Subcutaneous abdominal adipose tissue (tissue), 5 donors: ENCODE data around the gene LRBA.

Experiments used
- H3K27ac ChIP-seq: one replicate; pipeline ENCODE4 v1.7.0; 2013; ENCODE audit warnings: low read depth, mild to moderate bottlenecking, inconsistent platforms, low read length, moderate library complexity
- H3K27me3 ChIP-seq, 5 donors: one replicate each; pipeline ENCODE4 v1.7.0; 2013; ENCODE audit warnings: low read length in 5 of 5, inconsistent platforms in 1 of 5; ENCODE audit not compliant: control insufficient read depth in 5 of 5, insufficient read depth in 4 of 5
- H3K36me3 ChIP-seq, 5 donors: one replicate each; pipeline ENCODE4 v1.7.0; 2013; ENCODE audit warnings: low read length in 5 of 5; ENCODE audit not compliant: control insufficient read depth in 5 of 5, insufficient read depth in 5 of 5
- H3K4me1 ChIP-seq, 5 donors: one replicate each; pipeline ENCODE4 v1.7.0; 2013; ENCODE audit warnings: low read length in 5 of 5, mild to moderate bottlenecking in 3 of 5, moderate library complexity in 1 of 5; ENCODE audit not compliant: control insufficient read depth in 5 of 5, insufficient read depth in 5 of 5
- H3K4me3 ChIP-seq, 5 donors: one replicate each; pipeline ENCODE4 v1.7.0; 2013; ENCODE audit warnings: low read length in 5 of 5, low read depth in 1 of 5
- H3K9ac ChIP-seq, 5 donors: one replicate each; pipeline ENCODE4 v1.7.0; 2013; ENCODE audit warnings: low read length in 5 of 5, mild to moderate bottlenecking in 4 of 5, moderate library complexity in 3 of 5
- H3K9me3 ChIP-seq, 5 donors: one replicate each; pipeline ENCODE4 v1.7.0; 2013; ENCODE audit warnings: low read length in 5 of 5; ENCODE audit not compliant: control insufficient read depth in 5 of 5
- donor health status: healthy.
- donor health status: healthy.
- donor health status: healthy.
- donor health status: healthy.
- donor health status: healthy.

The LRBA gene

GRCh38 chr4:150476776-150477175 lies 538.3 kb downstream of the LRBA start:
- H3K9me3 ChIP-seq: no peaks in the 10 kb centered on the region
- H3K4me3 ChIP-seq: no peak overlapping the region
- peaks cover 0 to 2% (median 0%) of the 10 kb centered on the region in 5 donors for H3K36me3 ChIP-seq
- peaks cover 0 to 4% (median 0%) of the 10 kb centered on the region in 5 donors for H3K4me1 ChIP-seq
- no peak overlapping the region for H3K27ac ChIP-seq
- H3K27me3 ChIP-seq: no peaks in the 10 kb centered on the region
- H3K9ac ChIP-seq: no peak overlapping the region

GRCh38 chr4:150475763-150476162 lies 539.3 kb downstream of the LRBA start:
- no peak overlapping the region for H3K4me3 ChIP-seq
- H3K27me3 ChIP-seq: no peaks in the 10 kb centered on the region
- H3K9me3 ChIP-seq: no peaks in the 10 kb centered on the region
- H3K27ac ChIP-seq: no peak overlapping the region
- peaks cover 0 to 5% (median 0%) of the 10 kb centered on the region in 5 donors for H3K36me3 ChIP-seq
- H3K4me1 ChIP-seq: peaks cover 0 to 4% (median 0%) of the 10 kb centered on the region in 5 donors
- no peak overlapping the region for H3K9ac ChIP-seq

GRCh38 chr4:150464523-150464922 lies 550.6 kb downstream of the LRBA start:
- H3K9me3 ChIP-seq: no peaks in the 10 kb centered on the region
- H3K9ac ChIP-seq: no peak overlapping the region
- no peak overlapping the region for H3K27ac ChIP-seq
- peaks cover 0 to 8% (median 0%) of the 10 kb centered on the region in 5 donors for H3K36me3 ChIP-seq
- no peak overlapping the region for H3K4me3 ChIP-seq
- peaks cover 0 to 22% (median 2%) of the 10 kb centered on the region in 5 donors for H3K4me1 ChIP-seq
- H3K27me3 ChIP-seq: no peaks in the 10 kb centered on the region

GRCh38 chr4:150462743-150463142 lies 552.3 kb downstream of the LRBA start:
- Histone ChIP-seq H3K4me3 (no peak overlapping the region), H3K27me3 (no peaks in the 10 kb centered on the region), H3K9me3 (no peaks in the 10 kb centered on the region)

GRCh38 chr4:150461957-150462356 lies 553.1 kb downstream of the LRBA start:
- peaks cover 0 to 22% (median 2%) of the 10 kb centered on the region in 5 donors for H3K4me1 ChIP-seq
- no peaks in the 10 kb centered on the region for H3K27me3 ChIP-seq
- H3K9ac ChIP-seq: no peak overlapping the region
- peaks cover 0 to 8% (median 0%) of the 10 kb centered on the region in 5 donors for H3K36me3 ChIP-seq
- no peaks in the 10 kb centered on the region for H3K9me3 ChIP-seq
- H3K4me3 ChIP-seq: no peak overlapping the region
- no peak overlapping the region for H3K27ac ChIP-seq

More at GRCh38 chr4:150462743-150463142, 552.3 kb downstream of the LRBA start:
- H3K36me3 ChIP-seq: peaks cover 0 to 8% (median 0%) of the 10 kb centered on the region in 5 donors
- no peak overlapping the region for H3K9ac ChIP-seq
- H3K4me1 ChIP-seq: peaks cover 0 to 22% (median 2%) of the 10 kb centered on the region in 5 donors
- no peak overlapping the region for H3K27ac ChIP-seq

- Histone ChIP-seq H3K9me3 (peaks cover 0 to 5% (median 0%) of the 10 kb centered on the region in 5 donors), H3K9ac (no peak overlapping the region), H3K4me3 (no peak overlapping the region), H3K4me1 (peaks cover 0 to 17% (median 2%) of the 10 kb centered on the region in 5 donors), H3K27me3 (no peaks in the 10 kb centered on the region), H3K27ac (no peak overlapping the region), H3K36me3 (peaks cover 0 to 6% (median 0%) of the 10 kb centered on the region in 5 donors)
These were observed 557.3 kb downstream of the LRBA start for GRCh38 chr4:150457802-150458201.

- Histone ChIP-seq H3K9ac (no peak overlapping the region), H3K4me3 (no peak overlapping the region), H3K36me3 (peaks cover 0 to 6% (median 0%) of the 10 kb centered on the region in 5 donors), H3K27ac (no peak overlapping the region), H3K9me3 (peaks cover 0 to 11% (median 0%) of the 10 kb centered on the region in 5 donors), H3K27me3 (no peaks in the 10 kb centered on the region), H3K4me1 (peaks cover 0 to 2% (median 0%) of the 10 kb centered on the region in 5 donors)
These were observed 563.2 kb downstream of the LRBA start for GRCh38 chr4:150451883-150452282.

GRCh38 chr4:150447356-150447755 lies 567.7 kb downstream of the LRBA start:
- Histone ChIP-seq H3K36me3 (no peaks in the 10 kb centered on the region), H3K4me3 (no peak overlapping the region), H3K27me3 (no peaks in the 10 kb centered on the region), H3K9ac (no peak overlapping the region), H3K9me3 (peaks cover 0 to 6% (median 0%) of the 10 kb centered on the region in 5 donors), H3K4me1 (peaks cover 0 to 2% (median 0%) of the 10 kb centered on the region in 5 donors), H3K27ac (no peak overlapping the region)

GRCh38 chr4:150439451-150439933 lies 575.6 kb downstream of the LRBA start:
- Histone ChIP-seq H3K4me1 (no peaks in the 10 kb centered on the region), H3K27ac (no peak overlapping the region), H3K36me3 (peaks cover 0 to 3% (median 0%) of the 10 kb centered on the region in 5 donors), H3K4me3 (no peak overlapping the region), H3K9me3 (no peaks in the 10 kb centered on the region), H3K9ac (no peak overlapping the region), H3K27me3 (no peaks in the 10 kb centered on the region)

GRCh38 chr4:150436598-150437370 lies 578.3 kb downstream of the LRBA start:
- Histone ChIP-seq H3K9me3 (no peaks in the 10 kb centered on the region), H3K27ac (no peak overlapping the region)

More at GRCh38 chr4:150436598-150437370, 578.3 kb downstream of the LRBA start:
- no peaks in the 10 kb centered on the region for H3K27me3 ChIP-seq
- no peaks in the 10 kb centered on the region for H3K4me1 ChIP-seq
- peaks cover 0 to 4% (median 0%) of the 10 kb centered on the region in 5 donors for H3K36me3 ChIP-seq
- no peak overlapping the region for H3K9ac ChIP-seq
- no peak overlapping the region for H3K4me3 ChIP-seq
